ENCODE measurements around the gene GOLGA1. TPM values are rescaled to one million over a fixed set of nuclear protein-coding genes. Genes with fewer than 3 reads are reported as not detected.
"Not testable (repeated sequence)": the region's sequence is repeated elsewhere in the genome, so short reads cannot be mapped to it uniquely, and the experiment has no call there.

The GOLGA1 gene
- total RNA-seq, 2 experiments from 2014 or later: 19.0 to 19.2 TPM

GRCh38 chr9:124964604-124965003 is 23.7 kb upstream of the GOLGA1 start:
- no peak overlapping the region for H3K4me2 ChIP-seq (ENCODE audit: low read length)
- intact Hi-C loops (cut with micrococcal nuclease; ENCODE audit: unreplicated experiment): no loop called here
- H2AFZ ChIP-seq (ENCODE audit: low read length): peak overlapping the region; percentile 10; the same call in 1 of the 2 replicates
- H3K9me2 ChIP-seq (ENCODE audit: insufficient read depth, low read length): no peaks in the 10 kb centered on the region
- H3K27ac ChIP-seq (ENCODE audit: low read depth, low read length, poor library complexity, severe bottlenecking): peak overlapping the region; percentile 69
- no peaks in the 10 kb centered on the region for H3K79me2 ChIP-seq (ENCODE audit: insufficient read depth, low read depth, low read length)
- TF ChIP-seq CTCF (conservative IDR thresholded peaks at IDR 0.05; ENCODE audit: low read length) (no peak), EZH2phosphoT487 (IDR thresholded peaks at IDR 0.05; ENCODE audit: borderline replicate concordance, low read depth, low read length) (no peak)
- BruUV-seq (replicated peaks): no TSS peak
- ChIA-PET CTCF (ENCODE audit: unreplicated experiment) (no interaction called here), POLR2A (interaction anchor here (0.6 to 3.3 kb wide), 8 partner anchors 8 to 215 kb away, joined by 3 to 17 read pairs (median 4); partner anchors contain the start of gene GOLGA1)
- H3K4me1 ChIP-seq (ENCODE audit: insufficient read depth, low read length, poor library complexity, severe bottlenecking): peaks cover 32% of the 10 kb centered on the region
- no peaks in the 10 kb centered on the region for H4K20me1 ChIP-seq (ENCODE audit: insufficient read depth, low read length)
- H3K4me3 ChIP-seq (ENCODE audit: low read depth, low read length, poor library complexity, severe bottlenecking): no peak overlapping the region
- peak; percentile 41 for DNase-seq (ENCODE audit: low spot score)
- peaks cover 13% of the 10 kb centered on the region; the same call in 1 of the 2 replicates for H3K36me3 ChIP-seq (ENCODE audit: insufficient read depth, low read length)
- H3K9me3 ChIP-seq (ENCODE audit: low read length): no peaks in the 10 kb centered on the region

GRCh38 chr9:124964056-124964455 is 23.2 kb upstream of the GOLGA1 start:
- DNase-seq (ENCODE audit: low spot score): no peak
- intact Hi-C loops (cut with micrococcal nuclease; ENCODE audit: unreplicated experiment): no loop called here
- ChIA-PET CTCF (ENCODE audit: unreplicated experiment) (no interaction called here), POLR2A (interaction anchor here (1.0 to 3.3 kb wide), 3 partner anchors 9 to 23 kb away, joined by 3 to 17 read pairs (median 3); partner anchors contain the start of gene GOLGA1)
- H4K20me1 ChIP-seq (ENCODE audit: insufficient read depth, low read length): no peaks in the 10 kb centered on the region
- no peak overlapping the region for H3K4me3 ChIP-seq (ENCODE audit: low read depth, low read length, poor library complexity, severe bottlenecking)
- no peaks in the 10 kb centered on the region for H3K9me3 ChIP-seq (ENCODE audit: low read length)
- TF ChIP-seq EZH2phosphoT487 (IDR thresholded peaks at IDR 0.05; ENCODE audit: borderline replicate concordance, low read depth, low read length) (no peak), CTCF (conservative IDR thresholded peaks at IDR 0.05; ENCODE audit: low read length) (no peak)
- H2AFZ ChIP-seq (ENCODE audit: low read length): peak overlapping the region; percentile 10; the same call in 1 of the 2 replicates
- H3K79me2 ChIP-seq (ENCODE audit: insufficient read depth, low read depth, low read length): no peaks in the 10 kb centered on the region
- H3K4me1 ChIP-seq (ENCODE audit: insufficient read depth, low read length, poor library complexity, severe bottlenecking): peaks cover 32% of the 10 kb centered on the region
- peak overlapping the region; percentile 69 for H3K27ac ChIP-seq (ENCODE audit: low read depth, low read length, poor library complexity, severe bottlenecking)
- peaks cover 13% of the 10 kb centered on the region; the same call in 1 of the 2 replicates for H3K36me3 ChIP-seq (ENCODE audit: insufficient read depth, low read length)
- BruUV-seq (replicated peaks): no TSS peak
- H3K4me2 ChIP-seq (ENCODE audit: low read length): no peak overlapping the region
- H3K9me2 ChIP-seq (ENCODE audit: insufficient read depth, low read length): no peaks in the 10 kb centered on the region

GRCh38 chr9:124960409-124960752 is 19.5 kb upstream of the GOLGA1 start:
- Histone ChIP-seq H3K9me3 (ENCODE audit: low read length) (no peaks in the 10 kb centered on the region), H3K79me2 (ENCODE audit: insufficient read depth, low read depth, low read length) (no peaks in the 10 kb centered on the region), H3K4me1 (ENCODE audit: insufficient read depth, low read length, poor library complexity, severe bottlenecking) (peaks cover 18% of the 10 kb centered on the region), H3K36me3 (ENCODE audit: insufficient read depth, low read length) (peaks cover 4% of the 10 kb centered on the region; the same call in 1 of the 2 replicates), H3K27ac (ENCODE audit: low read depth, low read length, poor library complexity, severe bottlenecking) (no peak overlapping the region), H3K4me2 (ENCODE audit: low read length) (no peak overlapping the region), H3K9me2 (ENCODE audit: insufficient read depth, low read length) (no peaks in the 10 kb centered on the region), H3K4me3 (ENCODE audit: low read depth, low read length, poor library complexity, severe bottlenecking) (no peak overlapping the region), H2AFZ (ENCODE audit: low read length) (no peak overlapping the region), H4K20me1 (ENCODE audit: insufficient read depth, low read length) (no peaks in the 10 kb centered on the region)
- no peak for DNase-seq (ENCODE audit: low spot score)
- intact Hi-C loops (cut with micrococcal nuclease; ENCODE audit: unreplicated experiment): no loop called here
- ChIA-PET POLR2A (no interaction called here), CTCF (ENCODE audit: unreplicated experiment) (no interaction called here)
- no TSS peak for BruUV-seq (replicated peaks)
- TF ChIP-seq CTCF (conservative IDR thresholded peaks at IDR 0.05; ENCODE audit: low read length) (no peak), EZH2phosphoT487 (IDR thresholded peaks at IDR 0.05; ENCODE audit: borderline replicate concordance, low read depth, low read length) (no peak)

GRCh38 chr9:124959671-124960408 is 19.0 kb upstream of the GOLGA1 start:
- H3K9me3 ChIP-seq (ENCODE audit: low read length); DNase-seq (ENCODE audit: low spot score); CTCF ChIA-PET (ENCODE audit: unreplicated experiment); BruUV-seq (replicated peaks); H3K4me3 ChIP-seq (ENCODE audit: low read depth, low read length, poor library complexity, severe bottlenecking); H3K9me2 ChIP-seq (ENCODE audit: insufficient read depth, low read length); POLR2A ChIA-PET; H4K20me1 ChIP-seq (ENCODE audit: insufficient read depth, low read length); H3K27ac ChIP-seq (ENCODE audit: low read depth, low read length, poor library complexity, severe bottlenecking); H3K4me2 ChIP-seq (ENCODE audit: low read length); intact Hi-C loops (cut with micrococcal nuclease; ENCODE audit: unreplicated experiment); H3K36me3 ChIP-seq (ENCODE audit: insufficient read depth, low read length); H3K79me2 ChIP-seq (ENCODE audit: insufficient read depth, low read depth, low read length); H2AFZ ChIP-seq (ENCODE audit: low read length): not testable (repeated sequence)
- H3K4me1 ChIP-seq (ENCODE audit: insufficient read depth, low read length, poor library complexity, severe bottlenecking): peaks cover 12% of the 10 kb centered on the region
